ENCODE measurements around the gene PGBD1. TPM values are rescaled to one million over a fixed set of nuclear protein-coding genes. Genes with fewer than 3 reads are reported as not detected.

Gene PGBD1
- total and polyA plus RNA-seq, 2 of the 13 experiments (the other 11 are each of a cell fraction or from before 2014, with no cell fraction given): 3.6 to 6.9 TPM

DNA sequence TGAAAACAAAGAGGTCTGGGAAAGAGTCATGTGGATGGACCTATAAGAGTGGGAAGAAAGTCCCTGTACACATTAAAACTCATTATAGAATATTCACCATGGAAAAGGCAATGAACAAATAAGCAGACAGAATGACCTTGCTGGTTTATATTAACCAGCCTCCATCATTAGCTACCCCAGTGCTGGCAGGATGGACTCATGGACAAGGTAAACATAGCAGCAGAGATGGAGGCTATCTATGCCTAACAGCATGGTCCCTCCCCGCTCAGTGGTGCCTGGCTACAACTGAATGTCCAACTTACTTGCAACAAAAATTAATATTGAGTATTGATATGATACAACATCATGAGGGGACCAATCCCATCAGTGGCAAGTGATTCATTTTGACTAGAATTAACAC is 63.8 kb downstream of the PGBD1 start (continued):
- TF ChIP-seq ZNF264 (CRISPR knock-in tag; IDR thresholded peaks at IDR 0.05) (0 out of 2 replicates have a peak, but pooled peaks have one; percentile 59), FOXK1 (CRISPR knock-in tag; IDR thresholded peaks at IDR 0.05; ENCODE audit: borderline replicate concordance, low read depth) (peak; percentile 33; the same call in 1 of the 2 replicates), SOX6 (IDR thresholded peaks at IDR 0.05) (no peak), SOX6 (CRISPR knock-in tag; IDR thresholded peaks at IDR 0.05) (peak; percentile 66), SMAD3 (CRISPR knock-in tag; IDR thresholded peaks at IDR 0.05) (0 out of 2 replicates have a peak, but pooled peaks have one; percentile 22), GABPA (IDR thresholded peaks at IDR 0.05; ENCODE audit: low read depth, low read length) (no peak), GABPA (CRISPR knock-in tag; IDR thresholded peaks at IDR 0.05; ENCODE audit: low read depth) (peak; percentile 49), RCOR2 (CRISPR knock-in tag; IDR thresholded peaks at IDR 0.05) (peak; percentile 86; the same call in 1 of the 2 replicates), FOXP1 (IDR thresholded peaks at IDR 0.05) (no peak), FOXP1 (CRISPR knock-in tag; IDR thresholded peaks at IDR 0.05) (peak; percentile 25; the same call in 1 of the 2 replicates), TEAD3 (CRISPR knock-in tag; optimal IDR thresholded peaks at IDR 0.05; ENCODE audit: borderline replicate concordance) (peak; percentile 78), MIXL1 (CRISPR knock-in tag; IDR thresholded peaks at IDR 0.05) (peak; percentile 85), THAP11 (CRISPR knock-in tag; IDR thresholded peaks at IDR 0.05) (peak; percentile 52; the same call in 1 of the 2 replicates), TARDBP (CRISPR knock-in tag; IDR thresholded peaks at IDR 0.05) (peak; percentile 39), ZNF878 (CRISPR knock-in tag; IDR thresholded peaks at IDR 0.05) (0 out of 2 replicates have a peak, but pooled peaks have one; percentile 27)
- TF ChIP-seq, protein P1, sequence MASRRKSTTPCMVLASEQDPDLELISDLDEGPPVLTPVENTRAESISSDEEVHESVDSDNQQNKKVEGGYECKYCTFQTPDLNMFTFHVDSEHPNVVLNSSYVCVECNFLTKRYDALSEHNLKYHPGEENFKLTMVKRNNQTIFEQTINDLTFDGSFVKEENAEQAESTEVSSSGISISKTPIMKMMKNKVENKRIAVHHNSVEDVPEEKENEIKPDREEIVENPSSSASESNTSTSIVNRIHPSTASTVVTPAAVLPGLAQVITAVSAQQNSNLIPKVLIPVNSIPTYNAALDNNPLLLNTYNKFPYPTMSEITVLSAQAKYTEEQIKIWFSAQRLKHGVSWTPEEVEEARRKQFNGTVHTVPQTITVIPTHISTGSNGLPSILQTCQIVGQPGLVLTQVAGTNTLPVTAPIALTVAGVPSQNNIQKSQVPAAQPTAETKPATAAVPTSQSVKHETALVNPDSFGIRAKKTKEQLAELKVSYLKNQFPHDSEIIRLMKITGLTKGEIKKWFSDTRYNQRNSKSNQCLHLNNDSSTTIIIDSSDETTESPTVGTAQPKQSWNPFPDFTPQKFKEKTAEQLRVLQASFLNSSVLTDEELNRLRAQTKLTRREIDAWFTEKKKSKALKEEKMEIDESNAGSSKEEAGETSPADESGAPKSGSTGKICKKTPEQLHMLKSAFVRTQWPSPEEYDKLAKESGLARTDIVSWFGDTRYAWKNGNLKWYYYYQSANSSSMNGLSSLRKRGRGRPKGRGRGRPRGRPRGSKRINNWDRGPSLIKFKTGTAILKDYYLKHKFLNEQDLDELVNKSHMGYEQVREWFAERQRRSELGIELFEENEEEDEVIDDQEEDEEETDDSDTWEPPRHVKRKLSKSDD (CRISPR knock-in tag; IDR thresholded peaks at IDR 0.05; ENCODE audit: low read depth): peak; percentile 64; the same call in 1 of the 2 replicates
- TF ChIP-seq, protein P2, sequence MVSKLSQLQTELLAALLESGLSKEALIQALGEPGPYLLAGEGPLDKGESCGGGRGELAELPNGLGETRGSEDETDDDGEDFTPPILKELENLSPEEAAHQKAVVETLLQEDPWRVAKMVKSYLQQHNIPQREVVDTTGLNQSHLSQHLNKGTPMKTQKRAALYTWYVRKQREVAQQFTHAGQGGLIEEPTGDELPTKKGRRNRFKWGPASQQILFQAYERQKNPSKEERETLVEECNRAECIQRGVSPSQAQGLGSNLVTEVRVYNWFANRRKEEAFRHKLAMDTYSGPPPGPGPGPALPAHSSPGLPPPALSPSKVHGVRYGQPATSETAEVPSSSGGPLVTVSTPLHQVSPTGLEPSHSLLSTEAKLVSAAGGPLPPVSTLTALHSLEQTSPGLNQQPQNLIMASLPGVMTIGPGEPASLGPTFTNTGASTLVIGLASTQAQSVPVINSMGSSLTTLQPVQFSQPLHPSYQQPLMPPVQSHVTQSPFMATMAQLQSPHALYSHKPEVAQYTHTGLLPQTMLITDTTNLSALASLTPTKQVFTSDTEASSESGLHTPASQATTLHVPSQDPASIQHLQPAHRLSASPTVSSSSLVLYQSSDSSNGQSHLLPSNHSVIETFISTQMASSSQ (IDR thresholded peaks at IDR 0.05; ENCODE audit: low read depth): peak; percentile 74
- TF ChIP-seq, protein P2 (CRISPR knock-in tag; IDR thresholded peaks at IDR 0.05; ENCODE audit: borderline replicate concordance): peak; percentile 70; the same call in 1 of the 2 replicates
- TF ChIP-seq, protein P3, sequence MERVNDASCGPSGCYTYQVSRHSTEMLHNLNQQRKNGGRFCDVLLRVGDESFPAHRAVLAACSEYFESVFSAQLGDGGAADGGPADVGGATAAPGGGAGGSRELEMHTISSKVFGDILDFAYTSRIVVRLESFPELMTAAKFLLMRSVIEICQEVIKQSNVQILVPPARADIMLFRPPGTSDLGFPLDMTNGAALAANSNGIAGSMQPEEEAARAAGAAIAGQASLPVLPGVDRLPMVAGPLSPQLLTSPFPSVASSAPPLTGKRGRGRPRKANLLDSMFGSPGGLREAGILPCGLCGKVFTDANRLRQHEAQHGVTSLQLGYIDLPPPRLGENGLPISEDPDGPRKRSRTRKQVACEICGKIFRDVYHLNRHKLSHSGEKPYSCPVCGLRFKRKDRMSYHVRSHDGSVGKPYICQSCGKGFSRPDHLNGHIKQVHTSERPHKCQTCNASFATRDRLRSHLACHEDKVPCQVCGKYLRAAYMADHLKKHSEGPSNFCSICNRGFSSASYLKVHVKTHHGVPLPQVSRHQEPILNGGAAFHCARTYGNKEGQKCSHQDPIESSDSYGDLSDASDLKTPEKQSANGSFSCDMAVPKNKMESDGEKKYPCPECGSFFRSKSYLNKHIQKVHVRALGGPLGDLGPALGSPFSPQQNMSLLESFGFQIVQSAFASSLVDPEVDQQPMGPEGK (CRISPR knock-in tag; IDR thresholded peaks at IDR 0.05): peak; percentile 43; the same call in 1 of the 2 replicates

Data from HepG2 (cell line).